Stimulated activated CD8-positive, alpha-beta memory T cell treated with anti-CD3 and anti-CD28 coated beads, Interleukin-2, amount 100 ng/mL, for 48 hours (primary cell): ENCODE data around the gene AURKB.
"Not testable (repeated sequence)": the region's sequence is repeated elsewhere in the genome, so short reads cannot be mapped to it uniquely, and the experiment has no call there.

Source experiments
- DNase-seq, 2 donors: peaks; one replicate each; pipeline ENCODE4 v3.0.0-alpha.2; 2020; ENCODE audit warnings: low read depth in 2 of 2

The AURKB gene

DNA sequence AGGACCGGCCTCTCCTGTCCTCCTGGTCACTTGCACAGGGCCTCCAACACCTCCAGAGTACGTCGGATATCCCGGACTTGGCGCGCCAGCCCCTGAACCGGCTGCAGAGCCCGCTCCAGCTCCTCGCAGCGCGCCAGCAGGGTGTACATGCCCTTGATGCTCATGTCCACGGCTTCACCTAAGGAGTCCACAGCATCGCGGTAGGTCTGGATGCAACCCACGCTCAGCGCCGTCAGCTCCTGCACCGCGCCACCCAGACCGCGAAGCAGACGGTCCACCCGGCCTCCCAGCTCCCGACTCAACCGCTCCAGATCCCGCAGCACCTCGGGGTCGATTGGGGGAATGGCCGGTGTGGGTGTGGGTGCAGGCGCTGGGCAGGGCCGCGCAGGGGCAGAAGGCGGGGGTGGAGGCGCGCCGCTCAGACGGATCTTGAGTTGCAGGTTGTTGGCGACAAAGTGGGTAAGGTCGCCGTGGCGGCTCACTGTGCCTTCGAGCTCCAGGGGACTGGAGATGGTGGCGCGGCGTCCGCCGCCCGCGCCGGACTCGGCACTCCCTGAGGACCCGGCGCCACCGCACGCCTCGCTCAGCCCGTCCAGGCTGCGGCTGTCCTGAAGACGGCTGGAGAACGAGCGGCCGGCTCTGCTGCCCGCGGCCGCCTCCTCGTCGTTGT is 21.2 kb downstream of the AURKB start:
- DNase-seq: no peak

DNA sequence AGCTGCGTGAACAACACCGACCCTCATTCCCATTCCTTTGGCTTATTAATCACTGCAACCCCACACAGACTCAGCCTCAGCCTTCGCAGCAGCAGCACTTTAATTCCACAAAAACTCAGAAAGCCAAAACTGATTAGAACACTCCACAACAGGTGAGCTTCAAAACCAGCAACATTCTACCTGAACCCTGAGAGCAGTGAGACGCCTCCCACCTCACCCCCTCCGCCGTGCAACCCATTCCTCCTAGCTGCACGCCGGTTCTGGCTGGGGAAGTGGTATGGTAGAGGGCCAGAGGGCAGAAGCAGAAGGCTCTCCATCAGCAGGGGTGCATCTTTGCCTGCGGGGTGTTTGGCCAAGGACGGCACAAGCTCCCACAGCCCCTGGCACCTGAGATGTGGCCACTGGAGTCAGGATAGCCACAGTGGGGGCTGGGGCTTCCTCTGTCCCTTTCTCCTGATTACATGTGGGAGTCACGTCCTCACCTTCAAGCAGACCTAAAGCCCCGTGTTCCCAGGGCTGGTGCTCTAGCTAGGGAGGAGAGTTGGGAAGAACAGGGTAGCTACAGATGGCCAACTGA is 22.0 kb downstream of the AURKB start:
- DNase-seq: no peak

DNA sequence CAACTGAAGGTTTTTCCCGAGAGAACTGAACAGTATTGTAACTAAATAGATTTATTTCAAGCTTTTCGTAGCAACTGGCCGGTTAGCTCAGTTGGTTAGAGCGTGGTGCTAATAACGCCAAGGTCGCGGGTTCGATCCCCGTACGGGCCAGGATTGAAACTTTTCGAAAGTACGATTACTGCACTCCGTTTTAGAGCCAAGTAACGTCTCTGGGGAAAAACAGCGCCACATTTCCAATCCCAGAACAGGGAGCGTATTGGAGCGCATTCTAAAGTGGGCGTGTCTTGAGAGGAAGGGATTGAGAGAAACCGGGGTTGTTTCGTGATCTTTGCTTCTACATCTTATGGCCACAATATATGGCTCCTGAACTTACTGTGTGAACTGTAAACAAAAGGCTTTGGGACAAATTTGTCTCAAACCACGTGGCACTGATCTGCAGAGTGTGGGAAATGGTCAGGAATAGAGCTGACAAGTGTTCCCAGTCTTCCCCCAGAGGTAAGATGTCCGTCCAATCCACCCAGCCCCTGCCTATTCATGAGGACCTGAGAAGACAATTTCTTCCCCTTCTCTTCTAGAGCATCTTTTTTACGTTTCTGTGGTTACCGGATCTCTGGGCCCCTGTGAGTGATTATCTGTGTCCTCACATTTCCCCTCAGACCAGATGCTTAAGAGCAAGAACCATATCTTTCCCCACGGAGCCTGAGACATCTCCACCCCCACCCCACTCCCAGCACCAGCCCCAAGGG is 22.7 kb downstream of the AURKB start:
- peak; percentile 75 to 89 for DNase-seq

DNA sequence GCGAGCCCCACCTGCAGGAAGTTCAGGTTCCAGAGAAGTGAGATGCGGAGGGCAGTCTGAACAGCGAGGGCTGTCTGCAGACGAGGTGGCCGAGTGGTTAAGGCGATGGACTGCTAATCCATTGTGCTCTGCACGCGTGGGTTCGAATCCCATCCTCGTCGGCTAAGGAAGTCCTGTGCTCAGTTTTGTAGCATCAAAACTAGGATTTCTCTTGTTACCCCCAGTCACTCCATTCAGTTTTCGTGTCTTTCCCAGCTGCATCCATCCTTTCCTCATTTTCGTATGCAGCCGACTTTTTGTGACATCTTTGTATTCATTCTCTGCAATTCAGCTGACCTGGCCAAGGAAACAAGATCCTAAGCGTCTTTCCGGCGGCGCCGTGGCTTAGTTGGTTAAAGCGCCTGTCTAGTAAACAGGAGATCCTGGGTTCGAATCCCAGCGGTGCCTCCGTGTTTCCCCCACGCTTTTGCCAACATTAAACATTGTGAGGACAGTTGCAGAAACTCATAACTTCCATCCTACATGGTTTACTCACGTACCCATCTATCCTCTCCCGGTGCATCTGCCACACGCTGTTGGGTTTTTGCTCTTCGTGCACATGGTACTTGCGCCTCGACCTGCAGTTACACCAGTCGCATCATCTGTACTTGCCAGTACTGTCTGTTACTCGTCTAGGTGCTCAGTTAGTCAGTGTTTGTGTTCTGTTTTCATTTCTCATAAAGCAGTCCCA is 23.4 kb downstream of the AURKB start:
- peak; percentile 89 to 97 for DNase-seq

DNA sequence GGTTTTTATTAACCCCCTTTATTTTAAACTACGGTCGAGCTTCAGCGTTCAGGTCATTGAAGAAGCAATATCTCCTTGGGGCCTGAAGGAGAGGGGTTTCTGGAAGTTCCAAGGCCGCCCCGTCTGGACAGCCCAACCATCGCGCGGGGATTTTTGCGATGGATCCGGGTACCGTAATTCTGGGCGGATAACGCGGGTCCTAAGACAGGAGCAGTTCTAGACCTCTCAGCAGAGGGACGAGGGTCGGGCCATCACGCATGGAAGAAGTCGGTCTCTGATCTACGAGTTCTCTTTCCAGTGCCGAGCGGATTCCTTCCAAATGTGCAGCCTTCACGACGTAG is 24.0 kb downstream of the AURKB start:
- no peak for DNase-seq

DNA sequence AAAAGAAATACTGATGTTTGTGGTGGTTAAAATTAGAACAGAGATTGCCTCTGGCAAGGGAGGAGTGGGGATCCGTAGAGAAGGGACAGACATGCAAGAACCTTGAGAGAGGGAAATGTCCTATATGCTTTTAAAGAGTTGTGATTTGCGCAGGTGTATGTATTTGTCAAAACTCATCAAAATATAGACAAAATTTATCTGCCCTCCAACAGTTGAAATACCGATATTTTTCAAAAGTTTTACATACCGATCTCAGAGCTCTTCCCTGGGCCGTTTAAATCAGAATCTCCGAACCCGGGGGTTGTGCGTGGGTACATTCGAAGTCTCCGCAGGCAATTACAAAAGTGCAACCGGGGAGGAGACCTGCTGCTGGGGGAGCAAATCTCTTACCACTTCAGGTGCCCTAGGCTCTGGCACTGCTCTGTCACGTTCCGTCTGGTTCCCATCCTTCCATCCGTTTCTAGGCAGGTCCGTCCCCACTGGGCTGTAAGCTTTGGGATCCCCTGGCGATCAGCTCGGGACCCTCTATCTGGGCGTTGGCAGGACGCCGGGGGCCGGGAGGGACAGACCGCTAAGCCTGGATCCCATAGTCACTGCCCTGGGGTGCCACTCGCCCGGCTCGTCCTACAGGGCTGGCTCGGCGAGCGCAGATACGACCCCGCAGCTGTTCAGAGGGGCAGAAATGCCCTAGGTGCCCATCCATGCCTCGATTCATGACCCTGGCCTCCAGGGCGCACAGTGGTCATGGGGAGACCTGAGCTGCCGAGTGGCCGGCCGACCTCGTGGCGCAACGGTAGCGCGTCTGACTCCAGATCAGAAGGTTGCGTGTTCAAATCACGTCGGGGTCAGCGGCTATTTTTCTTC is 24.6 kb downstream of the AURKB start:
- peak; percentile 86 to 90 for DNase-seq

DNA sequence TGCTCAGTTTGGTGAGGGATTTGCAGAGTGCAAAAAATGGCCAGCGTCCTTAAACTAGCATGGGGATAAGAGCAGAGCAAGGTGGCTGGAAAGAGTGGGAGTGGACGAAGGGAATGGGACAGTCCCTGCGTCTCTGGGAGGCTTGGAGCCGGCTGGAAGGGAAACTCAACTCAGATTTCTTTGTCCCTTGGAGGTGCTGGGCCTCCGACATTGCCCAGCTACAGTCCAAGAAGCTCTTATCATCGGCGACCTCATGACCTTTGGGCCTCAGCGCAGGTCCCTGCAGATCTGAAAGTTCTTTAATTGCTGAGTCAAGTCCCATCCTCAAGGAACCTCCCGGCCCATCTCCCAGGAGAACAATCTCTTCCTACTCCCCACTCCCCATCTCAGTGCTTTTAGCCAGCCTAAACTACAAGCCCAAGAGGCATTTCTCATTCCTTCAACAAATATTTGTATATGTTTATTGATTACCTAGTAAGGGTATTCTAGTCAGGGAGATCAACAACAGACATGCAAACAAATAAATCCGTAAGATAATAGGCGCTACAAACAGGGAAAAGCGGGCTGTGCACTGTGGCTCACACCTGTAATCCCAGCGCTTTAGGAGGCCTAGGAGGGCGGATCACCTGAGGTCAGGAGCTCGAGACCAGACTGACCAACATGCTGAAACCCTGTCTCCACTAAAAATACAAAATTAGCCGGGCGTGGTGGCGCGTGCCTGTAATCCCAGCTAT is 33.2 kb downstream of the AURKB start:
- no peak for DNase-seq

DNA sequence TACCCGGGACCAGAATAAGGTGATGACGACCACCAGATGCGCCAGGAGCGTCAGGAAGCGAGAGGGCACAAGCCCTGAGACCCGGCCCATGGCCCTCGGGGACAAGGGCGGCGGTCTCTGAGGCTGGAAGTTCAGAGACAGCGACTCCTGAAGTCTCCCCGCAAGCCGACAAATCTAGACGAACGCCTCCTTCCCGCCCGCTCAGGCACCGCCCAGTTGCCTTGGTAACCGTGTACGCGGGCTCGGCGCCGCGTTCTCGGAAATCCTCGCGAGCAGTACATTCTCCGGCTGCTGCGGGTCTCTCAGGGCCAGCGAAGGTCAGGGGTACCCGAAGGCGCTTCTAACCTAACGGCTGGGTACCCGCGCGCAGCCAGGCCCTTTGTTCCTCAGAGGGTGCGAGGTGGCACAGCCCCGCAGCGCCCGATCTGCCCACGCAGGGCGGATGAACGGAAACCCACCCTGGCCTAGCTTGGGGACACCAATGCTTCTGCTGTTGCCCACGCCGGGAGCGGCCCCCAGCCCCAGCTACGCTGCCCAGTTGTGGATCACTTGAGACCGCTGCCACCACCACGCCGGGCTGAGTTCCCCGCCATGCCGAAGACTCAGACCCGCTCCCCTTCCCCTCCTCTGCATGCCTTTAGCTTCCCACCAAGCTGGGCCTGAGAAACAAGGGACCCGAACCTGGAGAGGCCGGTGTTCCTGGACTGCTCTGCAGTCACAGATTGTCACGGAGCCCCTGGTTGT is 34.0 kb downstream of the AURKB start, which contains the start of gene TMEM107:
Gene TMEM107 (minus strand): TSS at position 184 of the 744 bp plus-strand sequence. CDS start 94 bp downstream, at position 90.
- DNase-seq: peak; percentile 74 to 85

DNA sequence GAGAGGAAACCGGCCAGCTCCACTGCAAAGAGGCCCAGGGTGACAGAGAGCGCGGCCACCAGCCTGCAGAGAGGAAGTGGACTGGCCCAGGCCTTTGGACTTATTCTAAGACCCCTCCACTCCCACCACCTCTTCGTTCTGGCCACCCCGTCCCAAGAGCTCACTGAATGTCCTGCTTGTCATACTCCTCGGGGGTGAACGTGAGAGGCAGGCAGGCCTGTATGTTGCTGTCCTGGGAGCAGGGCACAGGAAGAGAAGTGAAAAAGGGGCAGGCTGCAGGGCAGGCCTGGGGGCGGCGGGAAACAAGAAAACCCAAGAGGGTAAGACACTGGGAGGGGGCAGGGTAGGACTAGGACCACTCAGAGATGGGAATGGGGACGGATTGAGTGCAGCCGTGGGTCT is 34.6 kb downstream of the AURKB start:
- DNase-seq: no peak

DNA sequence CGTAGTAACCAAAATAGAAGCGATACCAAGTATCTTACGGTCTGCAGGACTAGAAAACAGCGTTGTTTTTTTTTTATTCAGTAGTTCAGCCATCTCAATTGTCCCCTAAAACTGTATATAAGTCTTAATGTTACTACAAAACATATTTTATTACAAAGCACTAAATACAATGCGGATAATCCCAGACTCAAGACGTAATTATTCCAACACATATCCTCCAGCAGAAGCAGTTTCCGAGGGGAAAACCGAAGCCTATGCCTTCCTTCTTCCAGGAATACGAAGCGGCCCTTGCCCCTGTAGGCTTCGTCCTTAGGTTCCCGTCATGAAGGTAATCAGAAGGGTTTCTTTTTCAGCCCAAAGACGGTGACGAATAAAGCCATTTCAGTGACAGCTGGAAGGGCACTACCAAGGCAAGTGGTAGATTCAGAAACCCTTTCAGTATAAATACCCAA is 36.5 kb downstream of the AURKB start:
- DNase-seq: no peak

DNA sequence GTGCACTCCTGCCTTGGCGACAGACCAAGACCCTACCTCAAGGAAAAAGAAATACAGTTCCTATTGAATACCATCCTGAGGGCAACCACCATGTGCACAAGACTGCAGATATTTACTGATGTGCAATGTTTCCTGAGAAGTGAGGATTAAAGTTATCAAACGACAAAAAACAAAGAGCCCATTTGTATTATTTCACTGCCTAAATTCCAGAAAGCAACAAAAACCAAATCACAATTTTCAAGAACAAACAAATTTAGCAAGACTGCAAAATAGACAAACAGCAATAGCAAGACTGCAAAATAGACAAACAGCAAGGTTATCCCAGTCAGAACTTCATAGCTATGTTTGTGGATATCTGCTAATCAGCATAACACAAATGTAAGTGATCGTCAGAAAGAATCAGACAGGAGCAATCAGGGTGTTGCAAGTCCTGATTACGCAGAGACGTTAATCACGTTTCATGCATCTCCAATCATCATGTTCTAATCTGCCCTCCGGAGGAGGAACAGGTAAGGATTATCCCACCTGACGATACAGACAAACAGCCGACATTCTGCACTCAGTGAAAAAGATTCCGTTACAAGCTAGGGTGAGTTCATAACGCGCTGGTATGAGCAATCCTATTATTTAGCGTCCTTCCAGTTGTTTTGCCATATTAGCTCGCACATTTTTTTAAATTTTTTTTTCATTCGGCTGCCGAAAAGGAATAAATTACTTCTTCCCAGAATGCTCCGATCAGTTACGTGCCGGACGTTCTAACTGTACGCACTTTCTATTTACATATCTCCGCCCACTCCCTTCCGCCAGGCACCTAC is 37.1 kb downstream of the AURKB start:
- DNase-seq: peak in 1 of 2 donors; percentile 60

DNA sequence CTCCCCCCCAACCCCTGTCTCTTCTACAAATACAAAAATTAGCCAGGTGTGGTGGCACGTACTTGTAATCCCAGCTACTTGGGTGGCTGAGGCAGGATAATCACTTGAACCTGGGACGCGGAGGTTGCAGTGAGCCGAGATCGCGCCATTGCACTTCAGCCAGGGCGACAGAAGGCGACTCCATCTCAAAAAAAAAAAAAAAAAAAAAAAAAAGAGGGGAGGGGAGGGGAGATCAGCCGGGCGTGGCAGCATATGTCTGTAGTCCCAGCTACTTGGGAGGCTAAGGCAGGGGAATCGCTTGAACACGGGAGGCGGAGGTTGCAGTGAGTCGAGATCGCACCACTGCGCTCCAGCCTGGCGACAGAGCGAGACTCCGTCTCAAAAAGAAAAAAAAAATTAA is 40.2 kb downstream of the AURKB start:
- not testable (repeated sequence) for DNase-seq

DNA sequence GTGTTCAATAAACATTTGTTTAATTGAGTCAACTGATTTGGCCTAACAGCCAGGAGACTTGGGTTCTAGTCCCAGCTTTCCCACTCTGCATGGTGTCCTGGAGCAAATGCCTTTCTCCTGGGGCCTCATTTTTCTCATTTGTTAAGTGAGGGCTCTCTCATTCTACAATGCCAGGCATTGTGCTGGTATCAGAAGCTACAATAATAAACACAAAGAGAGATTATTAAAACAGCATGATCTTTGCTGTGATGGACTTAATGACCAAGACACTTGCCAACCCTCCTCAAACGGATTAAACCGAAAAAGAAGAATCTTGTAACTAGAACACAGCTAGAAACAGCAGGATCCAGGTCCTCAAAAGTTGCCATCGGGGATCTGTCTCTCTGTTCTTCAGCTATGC is 42.8 kb downstream of the AURKB start:
- DNase-seq: no peak

DNA sequence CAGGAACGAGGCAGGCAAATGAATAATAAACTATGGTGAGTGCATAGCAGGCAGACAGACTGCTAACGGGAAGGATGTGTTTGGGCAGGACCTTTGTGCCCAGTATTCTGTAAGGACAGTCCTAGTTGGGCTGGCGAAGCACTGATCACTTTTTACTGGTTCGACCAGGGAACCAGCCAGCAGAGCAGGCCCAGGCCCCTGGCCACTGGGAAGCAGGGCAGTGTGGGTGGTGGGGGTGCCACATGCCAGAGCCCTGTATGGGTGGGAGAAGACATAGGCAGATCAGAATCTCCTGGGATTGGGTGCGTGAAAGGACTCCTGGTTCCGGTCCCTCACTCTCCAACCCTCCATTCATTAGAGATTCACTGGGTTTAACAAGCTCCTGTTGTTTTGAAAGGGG is 43.6 kb downstream of the AURKB start:
- DNase-seq: no peak

DNA sequence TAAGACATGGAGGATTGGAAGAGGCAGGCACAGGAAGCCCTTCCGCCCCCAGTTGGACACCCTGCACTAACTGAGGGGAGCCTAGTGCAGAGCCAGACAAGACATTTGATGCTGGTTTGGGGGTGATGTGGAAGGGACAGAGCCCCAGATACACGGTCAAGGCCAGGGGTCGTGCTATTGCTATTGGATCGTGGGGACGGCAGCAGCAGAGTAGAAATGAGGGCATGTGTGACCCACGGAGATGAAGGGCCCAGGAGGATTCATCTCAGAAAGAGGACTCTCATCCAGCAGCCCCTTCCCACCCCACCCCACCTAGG is 45.6 kb downstream of the AURKB start:
- no peak for DNase-seq

DNA sequence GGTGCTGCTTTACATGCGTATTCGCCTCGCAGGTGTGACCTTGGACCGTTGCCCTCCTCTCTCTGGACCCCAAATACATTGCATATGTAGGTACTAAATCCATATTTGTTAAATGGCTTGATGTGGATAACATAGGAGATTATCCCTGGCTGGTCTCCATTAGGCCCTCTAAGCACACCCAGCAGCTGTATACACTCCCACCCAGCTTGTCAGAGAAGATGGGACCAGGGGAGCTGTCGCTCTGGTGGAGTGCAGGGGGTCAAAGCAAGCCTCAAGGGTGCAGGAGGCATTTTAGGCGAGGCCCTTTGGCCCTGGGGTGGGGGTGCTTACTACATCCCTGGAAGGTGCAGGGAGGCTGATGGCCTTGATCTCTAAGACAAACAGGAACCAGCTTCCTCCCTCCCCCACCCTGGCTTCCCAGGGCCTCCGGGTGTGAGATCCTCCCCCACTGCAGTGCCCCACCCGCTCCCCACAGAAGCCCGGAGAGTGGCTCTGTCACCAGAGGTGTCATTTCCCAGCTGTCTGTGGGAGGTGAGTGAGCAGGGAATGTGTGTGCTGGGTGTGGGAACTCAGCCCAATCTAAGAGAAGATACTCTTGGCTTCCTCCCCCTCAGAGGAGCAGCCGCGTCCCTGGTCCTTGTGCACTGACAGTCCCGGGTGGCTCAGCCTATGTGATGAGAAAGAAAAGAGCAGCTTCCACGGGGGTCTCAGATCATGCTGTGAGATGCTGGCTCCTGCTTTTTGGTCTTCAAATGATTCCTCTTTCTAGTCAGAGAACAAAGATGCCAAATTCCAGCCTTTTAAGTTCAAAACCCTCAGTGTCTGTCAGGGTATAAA is 46.2 kb downstream of the AURKB start:
- DNase-seq: peak in 1 of 2 donors; percentile 73

DNA sequence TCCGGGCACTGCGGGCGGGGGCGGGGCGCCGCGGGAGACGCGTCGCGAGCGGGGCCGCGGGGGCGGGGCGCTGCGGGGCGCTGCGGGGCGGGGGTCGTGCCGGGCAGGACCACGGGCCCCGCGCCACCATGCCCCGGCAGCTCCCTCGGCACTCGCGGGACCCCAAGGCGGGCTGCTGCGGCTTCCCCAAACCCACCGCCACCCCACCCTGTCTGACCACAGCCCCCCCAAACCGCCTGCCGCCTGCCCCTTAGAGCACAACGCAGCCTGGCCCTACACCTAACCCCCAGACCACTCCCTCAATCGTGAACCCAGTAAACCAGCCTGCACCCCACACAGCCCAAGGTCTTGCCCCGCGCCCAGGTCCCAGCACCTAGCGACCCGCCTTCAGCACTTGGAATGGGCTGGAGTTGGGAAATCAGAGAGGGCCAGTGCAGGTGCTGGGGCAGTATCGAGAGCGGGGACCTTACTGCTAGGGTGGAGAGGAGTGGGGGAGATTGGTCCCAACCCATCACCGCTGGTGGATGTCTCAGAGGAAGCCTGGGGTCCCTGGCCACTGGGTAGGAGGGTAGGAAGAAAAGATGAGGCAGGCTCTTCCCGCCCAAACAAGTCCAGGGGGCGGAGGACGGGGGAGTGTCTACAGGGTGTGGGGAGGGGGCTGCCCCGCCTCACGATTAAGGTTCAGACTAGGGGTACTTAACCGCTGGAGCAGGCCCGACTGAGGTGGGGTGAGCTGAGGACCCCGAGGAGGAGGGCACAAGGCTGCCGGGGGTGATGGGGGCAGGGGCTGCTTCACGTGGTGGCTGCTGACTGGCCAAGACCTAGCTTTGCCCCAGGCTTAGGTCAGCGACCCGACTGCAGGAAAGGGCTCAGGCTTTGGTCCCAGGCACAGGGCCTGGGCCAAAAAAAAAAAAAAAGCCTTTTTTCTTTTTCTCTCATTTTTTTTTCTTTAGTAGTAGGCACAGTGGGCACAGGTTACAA is 47.1 kb downstream of the AURKB start:
- DNase-seq: no peak
